Neutrophil (primary cell): Measurements from ENCODE around the gene RIPK4.
"Not testable (repeated sequence)": the region's sequence is repeated elsewhere in the genome, so short reads cannot be mapped to it uniquely, and the experiment has no call there.

Experiments
- H3K27ac ChIP-seq: fragments of 200-600 bp; sonication (generic); 2 replicates; pipeline ENCODE4 v1.5.1; 2016; ENCODE audit warnings: mild to moderate bottlenecking, moderate library complexity
- H3K27me3 ChIP-seq: fragments of 200-600 bp; sonication (generic); 2 replicates; pipeline ENCODE4 v1.6.0; 2016; ENCODE audit warnings: mild to moderate bottlenecking
- H3K36me3 ChIP-seq: fragments of 200-600 bp; sonication (generic); 2 replicates; pipeline ENCODE4 v1.5.1; 2017
- H3K4me1 ChIP-seq, 2 experiments: fragments of 200-600 bp in 1 of 2; sonication (generic) in 1 of 2; 1 replicate in 1 of 2; 2 replicates in 1 of 2; pipeline versions ENCODE4 v1.5.1 to v1.6.1; 2013 to 2016; ENCODE audit warnings: low read depth in 1 of 2, low read length in 1 of 2, mild to moderate bottlenecking in 1 of 2, moderate library complexity in 1 of 2; ENCODE audit not compliant: control insufficient read depth in 1 of 2, insufficient read depth in 1 of 2
- H3K4me3 ChIP-seq, 2 experiments: fragments of 200-600 bp in 1 of 2; sonication (generic) in 1 of 2; 1 replicate in 1 of 2; 2 replicates in 1 of 2; pipeline ENCODE4 v1.5.1; 2013 to 2016; ENCODE audit warnings: low read depth in 1 of 2, low read length in 1 of 2, mild to moderate bottlenecking in 1 of 2, moderate library complexity in 1 of 2
- H3K9me3 ChIP-seq: fragments of 200-600 bp; sonication (generic); 2 replicates; pipeline ENCODE4 v1.5.1; 2016
- TF ChIP-seq, protein P1 (sequence below): fragments of 200-600 bp; sonication (generic); IDR thresholded peaks from 2 replicates; pipeline ENCODE4 v1.5.1; 2016; ENCODE audit warnings: antibody characterized with exemption

The RIPK4 gene

GRCh38 chr21:41695513-41695912 lies 71.3 kb downstream of the RIPK4 start:
- peaks cover 12% of the 10 kb centered on the region for H3K27me3 ChIP-seq
- H3K4me3 ChIP-seq = no peak overlapping the region
- H3K4me1 ChIP-seq = peaks cover 12 to 26% of the 10 kb centered on the region in 2 experiments
- TF ChIP-seq, protein P1, sequence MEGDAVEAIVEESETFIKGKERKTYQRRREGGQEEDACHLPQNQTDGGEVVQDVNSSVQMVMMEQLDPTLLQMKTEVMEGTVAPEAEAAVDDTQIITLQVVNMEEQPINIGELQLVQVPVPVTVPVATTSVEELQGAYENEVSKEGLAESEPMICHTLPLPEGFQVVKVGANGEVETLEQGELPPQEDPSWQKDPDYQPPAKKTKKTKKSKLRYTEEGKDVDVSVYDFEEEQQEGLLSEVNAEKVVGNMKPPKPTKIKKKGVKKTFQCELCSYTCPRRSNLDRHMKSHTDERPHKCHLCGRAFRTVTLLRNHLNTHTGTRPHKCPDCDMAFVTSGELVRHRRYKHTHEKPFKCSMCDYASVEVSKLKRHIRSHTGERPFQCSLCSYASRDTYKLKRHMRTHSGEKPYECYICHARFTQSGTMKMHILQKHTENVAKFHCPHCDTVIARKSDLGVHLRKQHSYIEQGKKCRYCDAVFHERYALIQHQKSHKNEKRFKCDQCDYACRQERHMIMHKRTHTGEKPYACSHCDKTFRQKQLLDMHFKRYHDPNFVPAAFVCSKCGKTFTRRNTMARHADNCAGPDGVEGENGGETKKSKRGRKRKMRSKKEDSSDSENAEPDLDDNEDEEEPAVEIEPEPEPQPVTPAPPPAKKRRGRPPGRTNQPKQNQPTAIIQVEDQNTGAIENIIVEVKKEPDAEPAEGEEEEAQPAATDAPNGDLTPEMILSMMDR = no peak
- H3K27ac ChIP-seq = no peak overlapping the region
- no peaks in the 10 kb centered on the region for H3K9me3 ChIP-seq
- H3K36me3 ChIP-seq = no peaks in the 10 kb centered on the region

DNA sequence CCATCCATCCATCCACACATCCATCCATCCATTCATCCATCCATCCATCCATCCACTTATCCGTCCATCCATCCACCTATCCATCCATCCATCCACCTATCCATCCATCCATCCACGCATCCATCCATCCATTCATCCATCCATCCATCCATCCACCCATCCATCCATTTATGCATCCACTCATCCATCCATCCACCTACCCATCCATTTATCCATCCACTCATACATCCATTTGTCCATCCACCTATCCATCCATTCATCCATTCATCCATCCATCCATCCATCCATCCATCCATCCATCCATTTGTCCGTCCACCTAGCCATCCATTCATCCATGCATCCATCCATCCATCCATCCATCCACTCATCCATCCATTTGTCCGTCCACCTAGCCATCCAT lies 72.8 kb downstream of the RIPK4 start:
- not testable (repeated sequence) for H3K27ac ChIP-seq, H3K9me3 ChIP-seq, H3K4me3 ChIP-seq, H3K36me3 ChIP-seq
- peaks cover 13% of the 10 kb centered on the region for H3K27me3 ChIP-seq
- peaks cover 12 to 26% of the 10 kb centered on the region in 2 experiments for H3K4me1 ChIP-seq

DNA sequence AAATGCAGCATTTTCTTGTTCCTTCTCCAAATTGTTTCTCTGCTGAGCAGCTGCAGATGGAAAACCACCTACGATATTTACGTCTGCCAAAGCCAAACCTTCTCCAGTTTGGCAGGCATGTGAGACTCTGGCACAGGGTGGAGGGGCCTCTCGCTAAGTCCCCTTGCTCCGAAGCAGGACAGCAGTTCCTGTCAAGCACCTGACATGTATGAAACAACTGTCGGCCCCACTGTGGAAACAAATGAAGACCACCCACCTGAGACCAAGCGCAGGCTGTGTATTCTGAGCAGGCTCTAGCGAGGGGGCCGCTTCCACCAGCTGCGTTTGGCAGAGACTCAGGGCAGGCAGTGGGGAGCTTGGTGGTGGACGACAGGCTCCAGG lies 74.7 kb downstream of the RIPK4 start:
- no peak overlapping the region for H3K27ac ChIP-seq
- no peaks in the 10 kb centered on the region for H3K36me3 ChIP-seq
- H3K4me1 ChIP-seq = peaks cover 12 to 26% of the 10 kb centered on the region in 2 experiments
- no peak overlapping the region for H3K4me3 ChIP-seq
- TF ChIP-seq, protein P1 = no peak
- H3K27me3 ChIP-seq = peaks cover 13% of the 10 kb centered on the region
- H3K9me3 ChIP-seq = no peaks in the 10 kb centered on the region

DNA sequence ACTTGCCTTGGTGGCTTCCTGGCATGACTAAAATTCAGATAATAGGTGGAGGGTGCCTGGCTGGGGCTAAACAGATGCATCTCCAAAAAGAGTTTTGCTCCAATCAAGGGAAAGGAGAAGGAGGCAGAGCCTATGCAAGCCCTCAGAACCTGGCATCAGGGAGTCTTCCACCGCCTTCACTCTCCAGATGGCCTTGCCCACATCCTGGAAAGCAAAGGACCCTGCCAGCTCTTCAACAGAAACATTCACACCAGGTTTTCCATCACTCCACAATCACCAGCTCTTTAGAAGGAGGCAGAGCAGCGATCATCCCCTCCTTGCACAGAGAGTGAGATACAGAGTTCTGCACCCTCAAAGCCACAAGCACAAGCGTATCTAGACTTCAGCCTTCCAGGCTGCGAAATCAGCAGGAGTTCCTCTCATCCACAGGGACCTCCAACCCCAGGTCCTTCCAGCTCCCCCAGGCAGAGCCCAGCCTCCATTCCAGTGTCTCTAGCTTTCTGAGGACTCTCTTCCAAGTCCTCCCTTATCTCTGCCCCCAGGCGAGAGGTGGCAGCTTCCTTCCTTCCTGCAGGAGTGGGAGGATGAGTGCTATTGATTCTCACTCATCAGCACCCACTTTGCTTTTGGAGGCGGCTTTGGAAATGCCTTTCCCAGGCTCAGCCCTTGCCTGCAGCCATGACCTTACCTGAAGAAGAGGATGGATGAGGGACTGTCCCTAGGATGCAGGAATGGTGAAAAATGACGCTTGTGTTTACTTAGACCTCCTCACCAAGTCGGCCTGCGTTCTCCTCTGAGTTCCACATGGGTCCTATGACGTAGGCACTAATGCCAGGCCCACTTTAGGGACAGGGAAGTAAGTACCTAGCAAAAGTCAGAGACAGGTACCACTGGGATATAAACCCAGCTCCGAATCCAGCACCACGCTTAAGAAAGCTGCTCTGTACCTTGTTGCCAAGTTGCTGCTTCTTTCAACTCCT lies 75.4 kb downstream of the RIPK4 start:
- TF ChIP-seq, protein P1 = no peak
- no peak overlapping the region for H3K4me3 ChIP-seq
- H3K27me3 ChIP-seq = peaks cover 13% of the 10 kb centered on the region
- no peaks in the 10 kb centered on the region for H3K36me3 ChIP-seq
- H3K4me1 ChIP-seq = peaks cover 12 to 26% of the 10 kb centered on the region in 2 experiments
- H3K9me3 ChIP-seq = no peaks in the 10 kb centered on the region
- no peak overlapping the region for H3K27ac ChIP-seq
